Measurements from ENCODE around the gene TENM4. TPM values are rescaled to one million over a fixed set of nuclear protein-coding genes. Genes with fewer than 3 reads are reported as not detected.

The TENM4 gene
- total and polyA plus RNA-seq, 2 donors: 1.5 to 27.8 TPM

GRCh38 chr11:78664636-78665035 lies 776.2 kb downstream of the TENM4 start:
- no peak overlapping the region for H3K27ac ChIP-seq (ENCODE audit: low read depth)
- DNase-seq (ENCODE audit: extremely low spot score): no peak
- H3K36me3 ChIP-seq (ENCODE audit: insufficient read depth): no peaks in the 10 kb centered on the region
- WGBS: 96% methylated on average over 1 of the region's 1 CpG
- H3K4me1 ChIP-seq (ENCODE audit: insufficient read depth): no peaks in the 10 kb centered on the region
- H3K4me3 ChIP-seq (ENCODE audit: low read depth, low read length): no peak overlapping the region

DNA sequence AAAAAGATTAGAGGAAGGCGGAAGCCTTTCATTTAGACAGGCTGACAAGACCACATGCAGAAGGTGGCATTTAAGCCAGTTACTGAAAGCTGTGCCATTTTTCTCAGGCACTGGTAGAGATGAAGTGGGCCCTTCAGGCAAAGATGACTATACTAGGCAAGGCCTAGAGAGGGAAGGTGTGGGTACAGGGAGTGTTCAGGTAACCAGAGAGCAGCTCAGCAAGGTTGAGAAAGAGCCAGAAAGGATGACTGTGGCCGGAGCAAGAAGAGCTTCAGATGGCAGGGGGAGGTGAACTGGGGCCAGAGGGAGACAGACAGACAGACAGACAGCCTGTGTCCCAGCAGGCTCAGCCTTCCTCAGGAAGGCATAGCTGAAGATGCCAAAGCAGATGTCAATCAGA lies 778.0 kb downstream of the TENM4 start:
- WGBS: 97% methylated on average over 2 of the region's 2 CpGs
- no peak overlapping the region for H3K4me3 ChIP-seq (ENCODE audit: low read depth, low read length)
- H3K27ac ChIP-seq (ENCODE audit: low read depth): no peak overlapping the region
- DNase-seq (ENCODE audit: extremely low spot score): no peak
- H3K4me1 ChIP-seq (ENCODE audit: insufficient read depth): no peaks in the 10 kb centered on the region
- no peaks in the 10 kb centered on the region for H3K36me3 ChIP-seq (ENCODE audit: insufficient read depth)

DNA sequence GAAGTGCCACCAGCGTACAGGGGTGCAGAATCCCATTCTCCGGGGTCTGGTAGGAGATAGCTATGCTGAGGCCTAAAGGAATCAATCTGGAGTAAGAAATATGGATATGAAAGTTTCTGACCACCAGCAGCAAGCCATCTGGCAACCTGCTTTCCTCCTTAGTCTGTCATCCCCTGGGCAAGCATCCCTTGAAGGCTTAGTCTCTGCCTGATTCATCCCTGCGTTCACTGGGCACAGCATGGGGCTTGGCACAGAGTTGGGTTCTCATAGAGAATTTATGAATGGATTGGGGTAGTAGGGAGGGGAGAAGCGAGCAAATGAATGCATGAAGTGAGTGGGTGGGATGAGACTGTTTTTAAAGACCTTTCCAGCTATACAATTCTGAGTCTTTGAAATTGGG lies 780.4 kb downstream of the TENM4 start:
- no peak for DNase-seq (ENCODE audit: extremely low spot score)
- Histone ChIP-seq H3K4me3 (ENCODE audit: low read depth, low read length) (no peak overlapping the region), H3K36me3 (ENCODE audit: insufficient read depth) (no peaks in the 10 kb centered on the region), H3K4me1 (ENCODE audit: insufficient read depth) (no peaks in the 10 kb centered on the region), H3K27ac (ENCODE audit: low read depth) (no peak overlapping the region)
- WGBS: 94% methylated on average over 4 of the region's 4 CpGs

DNA sequence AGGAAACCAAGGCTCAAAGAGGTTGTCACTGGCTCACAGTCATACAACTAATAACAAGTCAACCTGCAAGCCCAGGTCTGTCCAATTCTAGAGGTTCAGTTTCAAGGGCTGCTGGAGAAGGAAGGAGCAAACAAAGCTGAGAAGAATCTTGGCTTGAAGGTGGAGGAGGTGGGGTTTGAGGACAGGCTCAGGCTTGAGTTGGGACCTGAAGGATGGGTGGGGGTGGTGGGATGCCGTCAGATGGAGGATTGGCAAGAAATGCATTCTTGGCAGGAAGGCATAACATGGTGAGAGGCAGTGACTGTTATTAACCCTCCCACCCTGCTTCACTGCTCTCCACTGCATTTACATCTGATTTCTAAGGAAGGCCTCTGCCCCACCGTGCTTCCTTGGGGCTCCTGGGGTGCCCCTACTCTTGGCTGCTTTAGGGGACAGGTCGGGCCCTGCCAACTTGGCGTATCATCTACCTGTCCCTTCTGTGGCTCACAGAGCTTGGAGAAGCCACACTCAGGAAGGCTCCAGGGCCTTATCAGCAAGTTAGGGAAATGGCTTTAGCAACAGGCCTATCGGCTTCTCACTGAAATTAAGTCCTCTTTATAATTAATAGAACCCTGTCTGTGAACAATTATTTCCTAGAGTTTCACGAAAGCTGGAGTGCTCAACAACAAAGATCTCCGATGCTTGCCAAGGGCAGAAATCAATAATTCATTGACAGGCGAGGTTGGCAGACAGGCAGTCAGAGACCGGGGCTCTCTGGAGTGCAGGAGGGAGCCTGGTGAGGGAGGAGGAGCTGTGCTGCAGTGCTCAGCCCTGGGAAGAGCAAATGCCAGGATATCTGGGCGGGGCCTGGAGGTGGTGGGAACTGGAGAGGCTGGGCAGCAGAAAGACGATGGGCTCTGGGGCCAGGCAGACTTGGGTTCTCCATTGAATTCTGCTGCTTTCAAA lies 781.2 kb downstream of the TENM4 start:
- 85% methylated on average over 11 of the region's 11 CpGs for WGBS
- no peak overlapping the region for H3K27ac ChIP-seq (ENCODE audit: low read depth)
- H3K4me3 ChIP-seq (ENCODE audit: low read depth, low read length): no peak overlapping the region
- DNase-seq (ENCODE audit: extremely low spot score): peak; percentile 26
- no peaks in the 10 kb centered on the region for H3K4me1 ChIP-seq (ENCODE audit: insufficient read depth)
- H3K36me3 ChIP-seq (ENCODE audit: insufficient read depth): no peaks in the 10 kb centered on the region

DNA sequence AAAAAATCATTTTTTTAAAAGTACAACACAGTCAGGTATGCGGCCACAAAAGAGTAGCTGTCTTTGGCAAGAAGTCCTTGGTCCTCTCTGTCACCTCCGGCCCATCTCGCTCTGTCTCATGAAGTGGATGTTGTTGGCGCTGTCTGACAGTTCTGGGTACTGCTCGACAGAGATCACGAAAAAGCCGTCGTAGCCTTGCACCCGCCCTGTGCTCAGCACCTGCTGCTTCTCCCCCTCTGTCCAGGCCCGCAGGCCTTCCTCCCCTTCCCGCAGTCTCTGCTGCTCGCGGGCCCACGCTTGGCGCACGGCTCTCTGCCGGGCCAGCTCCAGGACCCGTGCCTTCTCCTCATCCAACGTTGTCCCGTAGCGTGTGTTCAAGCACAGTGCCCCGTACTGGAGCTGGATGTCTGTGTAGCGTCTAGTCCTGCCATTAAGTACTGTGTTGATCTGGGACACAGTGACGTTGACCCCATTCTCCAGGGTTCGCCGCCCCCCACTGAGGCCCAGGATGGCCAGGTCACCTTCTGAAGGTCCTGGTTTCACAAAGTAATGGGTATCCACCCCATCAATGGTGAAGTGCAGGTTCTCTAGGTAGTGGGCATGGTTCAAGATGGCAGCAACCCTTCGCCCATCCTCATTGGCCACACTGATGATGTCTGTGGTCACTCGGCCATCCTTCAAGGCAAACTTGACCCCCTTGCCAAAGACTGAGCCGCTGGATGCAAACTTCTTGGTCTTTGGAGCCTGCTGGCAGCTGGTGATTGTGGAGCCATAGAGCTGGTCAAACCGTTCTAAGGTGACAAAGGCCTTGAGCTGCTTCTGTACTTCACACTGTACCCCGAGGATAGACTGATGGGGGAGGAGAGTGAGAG lies 782.6 kb downstream of the TENM4 start:
- Histone ChIP-seq H3K27ac (ENCODE audit: low read depth) (no peak overlapping the region), H3K36me3 (ENCODE audit: insufficient read depth) (no peaks in the 10 kb centered on the region), H3K4me1 (ENCODE audit: insufficient read depth) (no peaks in the 10 kb centered on the region), H3K4me3 (ENCODE audit: low read depth, low read length) (no peak overlapping the region)
- no peak for DNase-seq (ENCODE audit: extremely low spot score)
- WGBS: 96% methylated on average over 31 of the region's 31 CpGs

- Histone ChIP-seq H3K36me3 (ENCODE audit: insufficient read depth) (no peaks in the 10 kb centered on the region), H3K27ac (ENCODE audit: low read depth) (no peak overlapping the region), H3K4me3 (ENCODE audit: low read depth, low read length) (no peak overlapping the region), H3K4me1 (ENCODE audit: insufficient read depth) (no peaks in the 10 kb centered on the region)
- no peak for DNase-seq (ENCODE audit: extremely low spot score)
- 85% methylated on average over 4 of the region's 4 CpGs for WGBS
These were observed 783.4 kb downstream of the TENM4 start for GRCh38 chr11:78657441-78657840.

- Histone ChIP-seq H3K27ac (ENCODE audit: low read depth) (no peak overlapping the region), H3K36me3 (ENCODE audit: insufficient read depth) (no peaks in the 10 kb centered on the region), H3K4me1 (ENCODE audit: insufficient read depth) (no peaks in the 10 kb centered on the region), H3K4me3 (ENCODE audit: low read depth, low read length) (no peak overlapping the region)
- no peak for DNase-seq (ENCODE audit: extremely low spot score)
- 93% methylated on average over 6 of the region's 6 CpGs for WGBS
These were observed 783.8 kb downstream of the TENM4 start for GRCh38 chr11:78656984-78657383.

- no peaks in the 10 kb centered on the region for H3K4me1 ChIP-seq (ENCODE audit: insufficient read depth)
- 91% methylated on average over 4 of the region's 4 CpGs for WGBS
- no peak for DNase-seq (ENCODE audit: extremely low spot score)
- no peak overlapping the region for H3K4me3 ChIP-seq (ENCODE audit: low read depth, low read length)
- no peak overlapping the region for H3K27ac ChIP-seq (ENCODE audit: low read depth)
- H3K36me3 ChIP-seq (ENCODE audit: insufficient read depth): no peaks in the 10 kb centered on the region
These were observed 784.5 kb downstream of the TENM4 start for GRCh38 chr11:78656327-78656726.

GRCh38 chr11:78655561-78655960 lies 785.3 kb downstream of the TENM4 start:
- H3K4me1 ChIP-seq (ENCODE audit: insufficient read depth): no peaks in the 10 kb centered on the region
- H3K36me3 ChIP-seq (ENCODE audit: insufficient read depth): no peaks in the 10 kb centered on the region
- no peak overlapping the region for H3K4me3 ChIP-seq (ENCODE audit: low read depth, low read length)
- DNase-seq (ENCODE audit: extremely low spot score): no peak
- H3K27ac ChIP-seq (ENCODE audit: low read depth): no peak overlapping the region
- WGBS: 98% methylated on average over 5 of the region's 5 CpGs

GRCh38 chr11:78654866-78655265 lies 786.0 kb downstream of the TENM4 start:
- WGBS: 98% methylated on average over 5 of the region's 5 CpGs
- no peak overlapping the region for H3K27ac ChIP-seq (ENCODE audit: low read depth)
- H3K36me3 ChIP-seq (ENCODE audit: insufficient read depth): no peaks in the 10 kb centered on the region
- no peak for DNase-seq (ENCODE audit: extremely low spot score)
- no peaks in the 10 kb centered on the region for H3K4me1 ChIP-seq (ENCODE audit: insufficient read depth)
- H3K4me3 ChIP-seq (ENCODE audit: low read depth, low read length): no peak overlapping the region

- Histone ChIP-seq H3K27ac (ENCODE audit: low read depth) (no peak overlapping the region), H3K4me1 (ENCODE audit: insufficient read depth) (no peaks in the 10 kb centered on the region), H3K4me3 (ENCODE audit: low read depth, low read length) (no peak overlapping the region), H3K36me3 (ENCODE audit: insufficient read depth) (no peaks in the 10 kb centered on the region)
- DNase-seq (ENCODE audit: extremely low spot score): no peak
- 61% methylated on average over 3 of the region's 3 CpGs for WGBS
These were observed 786.8 kb downstream of the TENM4 start for GRCh38 chr11:78654071-78654470.

DNA sequence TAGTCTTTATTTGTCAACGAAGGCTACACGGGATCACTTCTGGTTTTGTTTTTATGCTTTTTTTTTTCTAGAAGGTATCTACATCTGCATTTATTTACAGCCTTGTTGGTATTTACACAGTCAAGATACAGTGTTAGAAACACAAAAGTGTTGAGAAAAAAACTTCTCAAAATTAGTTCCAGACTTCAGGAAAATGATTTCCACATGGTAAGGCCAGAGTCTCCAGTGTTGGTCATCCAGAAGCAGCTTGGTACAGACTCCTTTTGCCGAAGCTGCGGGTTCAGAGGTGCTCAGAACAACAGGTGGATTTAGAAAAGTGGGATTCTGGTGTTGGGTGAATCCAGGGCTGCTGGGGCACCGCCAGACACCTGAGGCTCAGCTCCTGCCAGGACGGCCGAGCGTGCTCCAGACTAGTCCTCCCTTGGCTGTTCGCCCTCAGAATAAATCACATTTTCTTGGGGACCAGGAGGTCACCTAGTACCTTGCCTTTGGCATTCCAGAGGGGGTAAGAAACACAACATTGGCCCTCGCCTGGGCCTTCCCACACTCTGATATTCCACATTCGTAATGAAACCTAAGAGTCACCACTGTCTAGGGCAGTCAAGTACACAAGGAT lies 787.4 kb downstream of the TENM4 start:
- DNase-seq (ENCODE audit: extremely low spot score): no peak
- H3K4me3 ChIP-seq (ENCODE audit: low read depth, low read length): no peak overlapping the region
- H3K27ac ChIP-seq (ENCODE audit: low read depth): no peak overlapping the region
- H3K4me1 ChIP-seq (ENCODE audit: insufficient read depth): no peaks in the 10 kb centered on the region
- WGBS: 86% methylated on average over 11 of the region's 11 CpGs
- H3K36me3 ChIP-seq (ENCODE audit: insufficient read depth): no peaks in the 10 kb centered on the region

- Histone ChIP-seq H3K36me3 (ENCODE audit: insufficient read depth) (no peaks in the 10 kb centered on the region), H3K27ac (ENCODE audit: low read depth) (no peak overlapping the region), H3K4me3 (ENCODE audit: low read depth, low read length) (no peak overlapping the region), H3K4me1 (ENCODE audit: insufficient read depth) (no peaks in the 10 kb centered on the region)
- no peak for DNase-seq (ENCODE audit: extremely low spot score)
- WGBS: 84% methylated on average over 5 of the region's 5 CpGs
These were observed 788.0 kb downstream of the TENM4 start for GRCh38 chr11:78652843-78653239.

All from urinary bladder (tissue), 4 donors.